Lung microvascular endothelial cell (primary cell): ENCODE measurements around the gene MRPL38. TPM values are rescaled to one million over a fixed set of nuclear protein-coding genes. Genes with fewer than 3 reads are reported as not detected.
"Not testable (repeated sequence)": the region's sequence is repeated elsewhere in the genome, so short reads cannot be mapped to it uniquely, and the experiment has no call there.

Experiments used
- DNase-seq, 2 donors: peaks; one replicate each; pipeline versions ENCODE4 v3.0.0 to v3.0.0-alpha.2; 2010; ENCODE audit warnings: low read depth in 2 of 2
- total RNA-seq: library from RNA; depleted of rRNA; stranded (reverse); fragments of >200 nt; gene quantifications from 2 replicates; pipeline ENCODE4 v1.2.1, GENCODE V29; 2014

MRPL38 gene
- total RNA-seq, 1 donor from 2014 or later: 28.2 TPM

DNA sequence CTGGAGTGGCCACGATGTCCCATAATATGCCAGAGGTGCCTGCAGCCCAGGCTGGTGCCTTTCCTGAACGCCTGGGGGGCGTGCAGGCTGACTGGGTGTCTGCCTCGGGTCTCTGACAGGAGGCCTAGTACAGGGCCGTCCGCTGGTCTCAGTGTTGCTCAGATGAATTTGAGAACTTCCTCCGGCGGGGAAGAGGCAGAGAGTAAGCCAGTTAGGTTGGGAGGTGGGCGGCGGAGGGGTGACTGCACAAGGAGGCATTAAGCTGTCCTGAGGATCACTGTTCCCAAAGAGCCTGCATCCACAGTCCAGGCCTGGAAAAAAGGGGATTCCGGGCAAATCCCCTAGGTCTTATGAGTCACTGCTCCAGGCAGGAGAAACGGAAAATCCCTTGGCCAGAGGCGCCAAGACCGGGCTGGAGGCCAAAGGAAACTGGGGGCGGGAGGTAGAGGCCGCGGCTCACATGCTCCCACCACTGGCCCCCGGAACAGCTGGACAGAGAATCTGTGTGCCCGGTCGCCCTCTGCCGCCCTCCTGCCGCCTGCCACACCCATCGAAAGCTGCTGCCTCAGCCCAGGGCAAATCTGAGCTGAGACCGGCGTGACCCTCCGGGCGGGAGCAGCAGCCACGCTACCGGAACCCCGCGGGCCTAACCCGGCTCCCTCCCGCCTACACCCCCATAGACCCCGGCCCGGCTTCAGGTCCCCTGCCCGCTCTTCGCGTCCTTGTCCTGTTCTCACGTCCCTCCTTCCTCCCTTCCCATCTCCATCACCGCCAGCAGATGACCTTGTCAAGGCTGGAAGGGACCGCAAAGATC is 27.5 kb downstream of the MRPL38 start:
- peak; percentile 91 to 98 for DNase-seq

- DNase-seq: peak; percentile 41 to 42
Observed at GRCh38 chr17:75876190-75876937, 28.3 kb downstream of the MRPL38 start.

GRCh38 chr17:75875940-75876189 is 28.8 kb downstream of the MRPL38 start:
- peak in 1 of 2 donors; percentile 23 for DNase-seq

GRCh38 chr17:75875182-75875939 is 29.3 kb downstream of the MRPL38 start:
- DNase-seq: no peak

GRCh38 chr17:75874323-75875181 is 30.1 kb downstream of the MRPL38 start:
- no peak for DNase-seq

GRCh38 chr17:75873587-75874322 is 30.9 kb downstream of the MRPL38 start:
- no peak for DNase-seq

- peak; percentile 94 to 95 for DNase-seq
Observed at GRCh38 chr17:75872434-75873351, 32.0 kb downstream of the MRPL38 start.

GRCh38 chr17:75870228-75870627 is 34.5 kb downstream of the MRPL38 start:
- not testable (repeated sequence) for DNase-seq

DNA sequence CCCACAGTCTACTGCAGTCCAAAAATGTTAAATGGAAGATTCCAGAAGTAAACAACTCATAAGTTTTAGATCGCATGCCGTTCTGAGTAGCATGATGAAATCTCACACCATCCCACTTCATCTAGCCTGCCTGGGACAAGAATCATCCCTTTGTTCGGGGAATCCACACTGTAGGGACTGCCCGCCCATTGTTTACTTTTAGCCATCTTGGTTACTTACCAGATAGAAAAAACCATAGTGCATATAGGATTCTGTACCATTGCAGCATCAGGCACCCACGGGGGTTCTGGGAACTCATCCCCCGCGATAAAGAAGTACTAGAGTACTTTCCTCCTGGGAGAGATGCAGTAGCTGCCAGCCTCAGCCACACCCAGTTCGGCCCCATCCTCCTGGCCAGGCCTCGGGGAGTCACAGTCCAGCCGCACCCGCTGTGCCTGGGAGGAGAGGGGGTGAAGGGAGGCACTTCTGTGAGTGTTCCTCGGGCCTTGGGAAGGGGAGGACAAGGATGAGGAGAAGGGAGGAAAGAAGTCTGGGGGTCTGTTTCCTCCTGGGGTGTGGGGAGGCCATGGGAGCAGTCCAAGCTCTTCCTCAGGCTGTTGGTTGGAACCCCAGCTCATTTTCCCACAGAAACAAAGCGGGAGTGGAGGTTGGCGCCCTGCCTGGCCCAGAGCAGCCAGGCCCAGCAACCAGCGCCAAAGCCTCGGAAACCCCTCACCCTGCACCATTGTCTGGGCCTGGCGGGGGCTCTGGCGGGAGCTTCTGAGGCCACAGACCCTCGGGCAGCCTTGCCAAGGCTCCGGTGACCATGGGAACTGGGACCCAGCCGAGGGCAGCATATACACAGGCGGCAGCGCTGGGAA is 35.2 kb downstream of the MRPL38 start:
- peak; percentile 29 to 95 for DNase-seq

- not testable (repeated sequence) for DNase-seq
Observed at GRCh38 chr17:75868730-75869281, 35.9 kb downstream of the MRPL38 start.

GRCh38 chr17:75865404-75866188 is 39.1 kb downstream of the MRPL38 start:
- DNase-seq: not testable (repeated sequence)

GRCh38 chr17:75864887-75865286 is 39.8 kb downstream of the MRPL38 start:
- not testable (repeated sequence) for DNase-seq

DNA sequence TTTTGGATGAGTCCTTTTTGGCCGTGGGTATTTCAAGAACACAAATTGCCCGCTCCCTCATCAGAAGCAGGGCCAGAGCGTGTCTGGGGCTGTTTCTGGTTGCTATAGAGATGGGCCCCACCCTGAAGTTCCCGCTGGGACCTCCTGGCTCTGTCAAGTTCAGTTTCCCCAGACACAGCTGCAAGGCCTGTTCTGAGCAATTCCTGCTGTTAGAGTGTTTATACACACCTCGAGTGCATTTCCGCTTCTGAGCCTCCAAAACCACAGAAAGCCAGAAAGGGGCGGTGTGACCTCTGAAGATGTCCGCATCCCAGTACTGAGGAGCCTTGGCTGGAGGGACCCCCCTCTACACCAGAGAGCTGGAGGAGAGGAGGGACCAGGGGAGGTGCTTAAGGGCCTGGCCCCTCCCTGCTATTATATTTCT is 40.2 kb downstream of the MRPL38 start:
- peak in 1 of 2 donors; percentile 89 for DNase-seq

DNA sequence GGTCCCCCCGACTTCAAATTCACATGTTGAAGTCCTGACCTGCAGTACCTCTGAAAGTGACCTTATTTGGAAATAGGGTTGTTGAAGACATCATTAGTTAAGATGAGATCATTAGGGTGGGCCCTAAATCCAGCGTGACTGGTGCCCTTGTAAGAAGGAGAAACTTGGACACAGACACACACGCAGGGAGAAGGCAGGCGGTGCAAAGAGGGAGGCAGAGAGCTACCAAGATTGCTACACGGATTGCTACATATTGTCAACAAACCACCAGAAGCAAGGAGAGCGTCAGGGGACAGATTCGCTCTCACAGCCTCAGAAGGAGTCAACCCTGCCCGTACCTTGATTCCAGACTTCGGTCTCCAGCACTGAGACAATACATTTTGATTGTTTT is 42.8 kb downstream of the MRPL38 start:
- DNase-seq: no peak

GRCh38 chr17:75859358-75859757 is 45.3 kb downstream of the MRPL38 start:
- DNase-seq: not testable (repeated sequence)

DNA sequence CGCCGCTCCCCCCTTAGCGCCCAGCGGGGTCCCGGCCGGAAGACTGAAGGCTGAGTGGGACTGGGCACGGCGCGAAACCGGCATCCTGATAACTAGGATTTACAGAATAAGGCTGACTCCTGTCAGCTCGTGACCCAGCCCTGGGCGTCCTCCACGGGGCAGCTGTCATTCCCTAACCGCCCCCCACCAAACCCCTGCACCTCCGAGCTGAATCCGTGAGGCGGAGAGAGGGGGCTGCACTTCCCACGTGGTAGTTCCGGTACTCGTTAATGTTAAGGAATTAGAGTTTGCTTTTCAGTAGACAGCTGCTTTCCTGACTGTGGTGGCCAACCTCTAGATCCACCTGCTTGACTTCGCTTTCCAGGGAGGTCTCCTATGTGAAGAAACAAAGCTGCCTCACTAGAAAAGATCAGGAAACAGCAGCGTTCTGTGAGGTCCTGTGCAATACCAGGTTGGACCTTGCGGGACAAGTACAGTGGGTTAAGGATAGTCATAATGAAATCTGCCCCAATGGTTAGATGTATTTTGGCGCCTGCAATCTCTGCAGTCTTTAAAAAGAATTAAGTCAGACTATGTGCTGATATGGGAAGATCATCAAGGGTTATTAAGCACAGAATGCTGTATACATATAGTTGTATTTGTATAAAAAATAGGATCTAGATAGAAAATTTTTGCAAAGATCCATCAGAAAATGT is 48.5 kb downstream of the MRPL38 start:
- peak; percentile 44 to 49 for DNase-seq
